HEK293 (cell line): ENCODE results near the gene PRX.
A peak's percentile ranks its signal among the peaks of the same experiment; 100 is the strongest.

ENCODE experiments used
- ATF2 ChIP-seq: fragments of 450-650 bp; formaldehyde crosslinking; IDR thresholded peaks from 2 replicates; pipeline ENCODE4 v1.5.1; 2016; ENCODE audit warnings: missing biosample characterization, missing genetic modification characterization, low read depth
- BCL11B ChIP-seq: fragments of 450-650 bp; formaldehyde crosslinking; IDR thresholded peaks from 2 replicates; pipeline ENCODE4 v1.5.1; 2016; ENCODE audit warnings: low read depth, missing biosample characterization, missing genetic modification characterization
- FEZF1 ChIP-seq: fragments of 450-650 bp; formaldehyde crosslinking; IDR thresholded peaks from 2 replicates; pipeline ENCODE4 v1.5.1; 2016; ENCODE audit warnings: missing biosample characterization, missing genetic modification characterization
- GLI2 ChIP-seq: fragments of 450-650 bp; formaldehyde crosslinking; IDR thresholded peaks from 2 replicates; pipeline ENCODE4; 2017; ENCODE audit warnings: missing biosample characterization, missing genetic modification characterization, low read depth, borderline replicate concordance
- GLI4 ChIP-seq: fragments of 450-650 bp; formaldehyde crosslinking; IDR thresholded peaks from 2 replicates; pipeline ENCODE4 v1.5.1; 2016; ENCODE audit warnings: missing biosample characterization, missing genetic modification characterization
- KLF1 ChIP-seq: fragments of 450-650 bp; formaldehyde crosslinking; IDR thresholded peaks from 2 replicates; pipeline ENCODE4 v1.5.1; 2016; ENCODE audit warnings: missing biosample characterization, missing genetic modification characterization
- PBX3 ChIP-seq: sonication (generic); formaldehyde crosslinking; IDR thresholded peaks from 2 replicates; pipeline ENCODE4 v1.8.1; 2022; ENCODE audit warnings: mild to moderate bottlenecking, moderate library complexity, missing genetic modification reagents
- SETDB1 ChIP-seq: IDR thresholded peaks from one replicate; pipeline ENCODE4 v1.6.1; 2017; ENCODE audit warnings: mild to moderate bottlenecking, low read length, moderate library complexity, mixed read lengths; ENCODE audit not compliant: insufficient read length
- SP2 ChIP-seq: fragments of 450-650 bp; formaldehyde crosslinking; IDR thresholded peaks from 2 replicates; pipeline ENCODE4 v1.5.1; 2016; ENCODE audit warnings: missing biosample characterization, missing genetic modification characterization
- TSHZ1 ChIP-seq: fragments of 450-650 bp; formaldehyde crosslinking; IDR thresholded peaks from 2 replicates; pipeline ENCODE4 v1.5.1; 2016; ENCODE audit warnings: missing biosample characterization, missing genetic modification characterization, borderline replicate concordance
- ZBTB8A ChIP-seq: fragments of 450-650 bp; formaldehyde crosslinking; IDR thresholded peaks from 2 replicates; pipeline ENCODE4 v1.5.1; 2016; ENCODE audit warnings: missing biosample characterization, missing genetic modification characterization
- ZEB2 ChIP-seq: fragments of 450-650 bp; formaldehyde crosslinking; IDR thresholded peaks from 2 replicates; pipeline ENCODE4 v1.5.1; 2016; ENCODE audit warnings: missing biosample characterization, missing genetic modification characterization
- ZNF114 ChIP-seq: fragments of 450-650 bp; formaldehyde crosslinking; IDR thresholded peaks from 2 replicates; pipeline ENCODE4 v1.5.0; 2017; ENCODE audit warnings: missing biosample characterization, missing genetic modification characterization
- ZNF121 ChIP-seq: fragments of 450-650 bp; formaldehyde crosslinking; IDR thresholded peaks from 2 replicates; pipeline ENCODE4 v1.5.1; 2016; ENCODE audit warnings: missing biosample characterization, missing genetic modification characterization
- ZNF174 ChIP-seq: fragments of 450-650 bp; formaldehyde crosslinking; IDR thresholded peaks from 2 replicates; pipeline ENCODE4 v1.5.0; 2017; ENCODE audit warnings: missing biosample characterization, mild to moderate bottlenecking, missing genetic modification characterization
- ZNF184 ChIP-seq: fragments of 450-650 bp; IDR thresholded peaks from 2 replicates; pipeline ENCODE4 v1.5.1; 2018; ENCODE audit warnings: missing biosample characterization, mild to moderate bottlenecking, missing genetic modification characterization
- ZNF211 ChIP-seq: fragments of 450-650 bp; formaldehyde crosslinking; IDR thresholded peaks from 2 replicates; pipeline ENCODE4 v1.5.1; 2016; ENCODE audit warnings: low read depth, missing biosample characterization, missing genetic modification characterization
- ZNF23 ChIP-seq: fragments of 450-650 bp; formaldehyde crosslinking; IDR thresholded peaks from 2 replicates; pipeline ENCODE4 v1.5.1; 2016; ENCODE audit warnings: missing biosample characterization, missing genetic modification characterization, borderline replicate concordance
- ZNF266 ChIP-seq: fragments of 450-650 bp; formaldehyde crosslinking; IDR thresholded peaks from 2 replicates; pipeline ENCODE4 v1.5.1; 2016; ENCODE audit warnings: missing biosample characterization, missing genetic modification characterization, low read depth
- ZNF341 ChIP-seq: fragments of 450-650 bp; formaldehyde crosslinking; IDR thresholded peaks from 2 replicates; pipeline ENCODE4; 2016; ENCODE audit warnings: low read depth, missing biosample characterization, missing genetic modification characterization
- ZNF391 ChIP-seq: fragments of 450-650 bp; formaldehyde crosslinking; IDR thresholded peaks from 2 replicates; pipeline ENCODE4 v1.5.1; 2016; ENCODE audit warnings: low read depth, missing biosample characterization, missing genetic modification characterization, borderline replicate concordance
- ZNF521 ChIP-seq: fragments of 450-650 bp; formaldehyde crosslinking; IDR thresholded peaks from 2 replicates; pipeline ENCODE4 v1.5.1; 2017; ENCODE audit warnings: missing biosample characterization, mild to moderate bottlenecking, missing genetic modification characterization
- ZNF529 ChIP-seq: fragments of 450-650 bp; formaldehyde crosslinking; IDR thresholded peaks from 2 replicates; pipeline ENCODE4 v1.5.1; 2017; ENCODE audit warnings: missing genetic modification characterization, missing biosample characterization; ENCODE audit not compliant: insufficient replicate concordance
- ZNF548 ChIP-seq: fragments of 450-650 bp; formaldehyde crosslinking; IDR thresholded peaks from 2 replicates; pipeline ENCODE4 v1.5.1; 2016; ENCODE audit warnings: missing biosample characterization, missing genetic modification characterization
- ZNF561 ChIP-seq: fragments of 450-650 bp; IDR thresholded peaks from 2 replicates; pipeline ENCODE4 v1.5.1; 2018; ENCODE audit warnings: missing biosample characterization, missing genetic modification characterization, borderline replicate concordance
- ZNF624 ChIP-seq: fragments of 450-650 bp; formaldehyde crosslinking; IDR thresholded peaks from 2 replicates; pipeline ENCODE4 v1.5.1; 2017; ENCODE audit warnings: missing biosample characterization, missing genetic modification characterization
- ZNF670 ChIP-seq: fragments of 450-650 bp; formaldehyde crosslinking; IDR thresholded peaks from 2 replicates; pipeline ENCODE4 v1.5.1; 2016; ENCODE audit warnings: missing biosample characterization, missing genetic modification characterization, low read depth
- ZNF701 ChIP-seq: fragments of 450-650 bp; formaldehyde crosslinking; IDR thresholded peaks from 2 replicates; pipeline ENCODE4 v1.5.1; 2016; ENCODE audit warnings: missing biosample characterization, missing genetic modification characterization
- ZNF704 ChIP-seq: fragments of 450-650 bp; formaldehyde crosslinking; IDR thresholded peaks from 2 replicates; pipeline ENCODE4 v1.5.1; 2016; ENCODE audit warnings: missing biosample characterization, missing genetic modification characterization
- ZNF707 ChIP-seq: fragments of 450-650 bp; formaldehyde crosslinking; IDR thresholded peaks from 2 replicates; pipeline ENCODE4 v1.5.1; 2016; ENCODE audit warnings: missing biosample characterization, missing genetic modification characterization
- ZNF76 ChIP-seq: fragments of 450-650 bp; formaldehyde crosslinking; IDR thresholded peaks from 2 replicates; pipeline ENCODE4; 2016; ENCODE audit warnings: low read depth, missing biosample characterization, missing genetic modification characterization, borderline replicate concordance
- ZNF792 ChIP-seq: fragments of 450-650 bp; formaldehyde crosslinking; IDR thresholded peaks from 2 replicates; pipeline ENCODE4 v1.5.1; 2016; ENCODE audit warnings: missing biosample characterization, missing genetic modification characterization

Gene PRX

GRCh38 chr19:40348125-40348913, 64.9 kb downstream of the PRX start, which contains the start of the genes C19orf47 and PLD3 (continued):
- no peak for TF ChIP-seq ZNF670
- peak; percentile 75; the same call in 1 of the 2 replicates for TF ChIP-seq ZNF121 (tag by site-specific recombination)
- TF ChIP-seq SETDB1 = no peak
- TF ChIP-seq ZNF701 (tag by site-specific recombination) = no peak
- TF ChIP-seq ZNF184 (tag by site-specific recombination) = no peak; the same call in 1 of the 2 replicates
- TF ChIP-seq BCL11B (tag by site-specific recombination) = peak; percentile 25; the same call in 1 of the 2 replicates
- no peak for TF ChIP-seq ZNF704
- no peak for TF ChIP-seq ZNF266 (tag by site-specific recombination)
- TF ChIP-seq ZNF23 (tag by site-specific recombination) = no peak
- 0 out of 2 replicates have a peak, but pooled peaks have one; percentile 32 for TF ChIP-seq ATF2
- TF ChIP-seq ZNF391 (tag by site-specific recombination) = peak; percentile 56; the same call in 1 of the 2 replicates
- no peak for TF ChIP-seq ZNF529 (tag by site-specific recombination)
- peak; percentile 99 for TF ChIP-seq SP2
- TF ChIP-seq ZNF114 = no peak
- TF ChIP-seq TSHZ1 = peak; percentile 71; the same call in 1 of the 2 replicates
- peak; percentile 78; the same call in 1 of the 2 replicates for TF ChIP-seq ZNF792 (tag by site-specific recombination)
- no peak for TF ChIP-seq ZNF521 (tag by site-specific recombination)
- TF ChIP-seq ZNF174 (tag by site-specific recombination) = no peak
- no peak for TF ChIP-seq ZNF211
- peak; percentile 93 for TF ChIP-seq ZNF561 (tag by site-specific recombination)
- peak; percentile 55; the same call in 1 of the 2 replicates for TF ChIP-seq FEZF1 (tag by site-specific recombination)
- TF ChIP-seq ZNF341 (tag by site-specific recombination) = peak; percentile 97
- no peak for TF ChIP-seq GLI4 (tag by site-specific recombination)
- TF ChIP-seq KLF1 (tag by site-specific recombination) = peak; percentile 83
- TF ChIP-seq ZNF624 (tag by site-specific recombination) = no peak
- no peak for TF ChIP-seq GLI2 (tag by site-specific recombination)
- peak; percentile 99 for TF ChIP-seq ZEB2 (tag by site-specific recombination)
- no peak for TF ChIP-seq ZNF707 (tag by site-specific recombination)
- TF ChIP-seq ZNF76 = peak; percentile 90; the same call in 1 of the 2 replicates
- TF ChIP-seq ZBTB8A (tag by site-specific recombination) = peak; percentile 53
- TF ChIP-seq ZNF548 (tag by site-specific recombination) = peak; percentile 99
- TF ChIP-seq PBX3 (CRISPR knock-in tag) = peak; percentile 87
